WTC11 (cell line): Measurements from ENCODE around the gene LYZL2.
"Not testable (repeated sequence)": the region's sequence is repeated elsewhere in the genome, so short reads cannot be mapped to it uniquely, and the experiment has no call there.

Experiments used
- CREB1 ChIP-seq: sonication (generic); formaldehyde crosslinking; IDR thresholded peaks from 2 replicates; pipeline ENCODE4 v1.8.0; 2023; ENCODE audit warnings: mild to moderate bottlenecking, missing genetic modification reagents
- CTCF ChIP-seq: fragments of 200-600 bp; IDR thresholded peaks from 2 replicates; pipeline ENCODE4 v1.8.0; 2022; ENCODE audit warnings: antibody characterized with exemption
- ESRRA ChIP-seq: sonication (generic); formaldehyde crosslinking; IDR thresholded peaks from 2 replicates; pipeline ENCODE4 v1.8.1; 2022; ENCODE audit warnings: mild to moderate bottlenecking, missing genetic modification reagents, borderline replicate concordance
- FOXK1 ChIP-seq: sonication (generic); formaldehyde crosslinking; IDR thresholded peaks from 2 replicates; pipeline ENCODE4 v1.8.0; 2022; ENCODE audit warnings: mild to moderate bottlenecking, moderate library complexity, missing genetic modification reagents
- FOXP1 ChIP-seq: sonication (generic); formaldehyde crosslinking; IDR thresholded peaks from 2 replicates; pipeline ENCODE4 v1.8.0; 2022; ENCODE audit warnings: missing genetic modification reagents, mild to moderate bottlenecking, moderate library complexity, borderline replicate concordance
- FOXP4 ChIP-seq: sonication (generic); formaldehyde crosslinking; IDR thresholded peaks from 2 replicates; pipeline ENCODE4 v1.8.0; 2022; ENCODE audit warnings: mild to moderate bottlenecking, missing genetic modification reagents
- MLX ChIP-seq: sonication (generic); formaldehyde crosslinking; IDR thresholded peaks from 2 replicates; pipeline ENCODE4 v1.8.1; 2023; ENCODE audit warnings: mild to moderate bottlenecking, missing genetic modification reagents, moderate library complexity
- NR1H2 ChIP-seq: sonication (generic); formaldehyde crosslinking; IDR thresholded peaks from 2 replicates; pipeline ENCODE4 v1.9.0; 2021; ENCODE audit warnings: mild to moderate bottlenecking, moderate library complexity, missing genetic modification reagents
- RELA ChIP-seq: sonication (generic); formaldehyde crosslinking; IDR thresholded peaks from 2 replicates; pipeline ENCODE4 v1.8.1; 2022; ENCODE audit warnings: missing genetic modification reagents, mild to moderate bottlenecking, borderline replicate concordance
- USF2 ChIP-seq: sonication (generic); formaldehyde crosslinking; IDR thresholded peaks from 2 replicates; pipeline ENCODE4 v1.8.1; 2023; ENCODE audit warnings: mild to moderate bottlenecking, missing genetic modification reagents, moderate library complexity

GRCh38 chr10:30677616-30678015 is 48.1 kb upstream of the LYZL2 start:
- not testable (repeated sequence) for TF ChIP-seq ESRRA; CTCF; CREB1; USF2 (CRISPR knock-in tag); MLX (CRISPR knock-in tag); NR1H2 (CRISPR knock-in tag); FOXP4 (CRISPR knock-in tag); FOXP1 (CRISPR knock-in tag); FOXK1 (CRISPR knock-in tag); RELA (CRISPR knock-in tag)
